T1000 (cell line): ENCODE measurements around the gene ILKAP.

ENCODE experiments used
- DNase-seq: peaks from one replicate; lab custom pipeline; 2025; ENCODE audit warnings: mixed read lengths; lab: John Stamatoyannopoulos, UW

Gene ILKAP

DNA sequence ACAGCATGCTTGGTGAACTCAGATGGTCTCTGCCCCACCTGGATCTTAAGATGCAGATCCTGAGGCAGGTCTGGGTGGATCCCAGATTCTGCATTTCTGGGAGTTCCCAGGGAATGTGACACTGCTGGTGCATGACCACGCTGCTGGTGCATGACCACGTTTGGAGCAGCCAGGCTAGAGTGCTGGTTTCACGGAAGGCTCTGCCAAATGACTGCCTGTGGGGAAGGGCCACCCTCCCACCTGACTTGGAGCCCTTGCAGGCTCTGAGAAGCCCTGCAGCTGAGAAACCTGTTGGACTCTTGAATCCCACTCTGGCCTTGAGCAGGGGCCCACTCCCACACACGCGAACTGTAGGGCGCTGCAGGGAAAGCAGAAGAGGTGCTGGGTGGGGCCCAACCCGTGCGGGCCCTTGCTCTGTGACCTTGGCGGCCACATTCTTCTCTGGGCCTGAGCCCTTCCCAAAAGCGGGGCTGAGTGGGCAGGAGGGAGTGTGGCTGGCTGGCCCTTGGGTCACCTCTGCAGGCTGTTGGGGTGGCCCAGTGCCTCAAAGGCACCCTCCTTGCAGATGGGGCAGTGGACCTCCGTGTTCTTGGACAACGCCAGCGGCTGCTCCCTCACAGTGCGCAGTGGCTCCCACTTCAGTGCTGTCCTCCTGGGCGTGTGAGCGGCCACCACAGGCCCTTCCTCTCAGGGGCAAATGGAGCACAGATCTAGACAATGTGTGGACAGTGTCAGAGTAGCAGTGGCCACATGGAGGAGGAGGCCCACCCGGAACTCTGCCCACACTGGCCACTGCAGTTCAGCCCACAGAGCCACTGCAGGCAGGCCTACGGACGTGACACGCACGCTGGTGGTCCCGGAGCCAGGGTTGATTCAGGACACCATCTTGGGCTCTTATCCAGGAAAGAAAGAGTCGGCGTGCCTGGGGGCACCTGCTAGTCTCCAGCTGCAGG lies 36.8 kb downstream of the ILKAP start:
- DNase-seq: no peak

GRCh38 chr2:238165288-238165921 lies 38.1 kb downstream of the ILKAP start:
- no peak for DNase-seq

- no peak for DNase-seq
Measured at GRCh38 chr2:238164906-238165287, 38.6 kb downstream of the ILKAP start.

DNA sequence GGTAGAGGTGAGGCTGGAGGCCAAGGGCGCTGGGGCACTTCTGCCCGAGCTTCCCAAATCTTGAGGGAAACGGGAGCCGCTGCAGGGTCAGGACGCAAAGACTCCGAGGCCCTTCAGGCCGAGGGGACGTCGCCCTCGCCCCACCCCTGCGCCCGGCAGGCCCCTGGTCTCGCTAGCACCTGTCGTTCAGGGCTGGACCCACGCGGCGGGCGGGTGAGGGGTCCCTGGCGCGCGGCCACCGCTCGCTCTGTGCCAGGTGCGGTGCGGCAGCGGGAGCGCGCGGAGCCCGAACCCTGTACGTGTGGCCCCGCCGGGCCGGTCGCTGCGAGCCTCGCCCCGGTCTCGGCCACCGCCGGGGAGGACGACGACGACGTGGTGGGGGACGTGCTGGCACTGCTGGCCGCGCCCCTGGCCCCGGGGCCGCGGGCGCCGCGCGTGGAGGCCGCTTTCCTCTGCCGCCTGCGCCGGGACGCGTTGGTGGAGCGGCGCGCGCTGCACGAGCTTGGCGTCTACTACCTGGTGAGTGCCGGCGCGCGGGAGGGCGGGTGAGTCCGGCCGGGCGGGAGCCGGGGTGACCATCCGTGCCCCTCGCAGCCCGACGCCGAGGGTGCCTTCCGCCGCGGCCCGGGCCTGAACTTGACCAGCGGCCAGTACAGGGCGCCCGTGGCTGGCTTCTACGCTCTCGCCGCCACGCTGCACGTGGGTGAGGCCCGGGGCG lies 39.9 kb downstream of the ILKAP start:
- DNase-seq: no peak

- no peak for DNase-seq
Measured at GRCh38 chr2:238162846-238163441, 40.6 kb downstream of the ILKAP start.

DNA sequence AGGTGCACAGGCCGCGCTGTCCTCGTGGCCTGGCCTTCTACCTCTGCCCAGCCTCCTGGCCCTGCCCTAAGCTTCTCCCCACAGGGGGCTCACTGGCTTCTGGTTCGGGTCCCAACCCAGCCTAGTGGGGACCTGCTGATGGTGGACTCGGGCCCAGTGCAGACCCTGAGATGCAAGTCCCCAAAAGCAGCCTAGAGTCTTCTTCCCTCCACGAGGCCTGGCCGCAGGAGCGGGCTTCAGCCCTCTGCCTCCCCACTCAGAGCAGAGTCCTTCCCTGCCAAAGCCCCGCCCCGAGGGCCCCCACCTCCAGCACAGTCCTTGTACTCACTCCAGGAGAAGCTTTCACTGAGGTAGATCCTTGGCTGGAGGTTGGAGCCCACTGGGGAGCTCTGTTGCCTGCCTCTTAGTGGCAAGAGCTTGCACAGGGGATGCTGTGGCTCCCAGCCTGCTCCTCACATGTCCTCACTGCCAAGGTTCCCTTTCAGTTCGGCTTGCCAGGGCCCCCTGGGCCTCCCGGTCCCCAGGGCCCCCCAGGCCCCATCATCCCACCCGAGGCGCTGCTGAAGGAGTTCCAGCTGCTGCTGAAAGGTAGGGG lies 41.1 kb downstream of the ILKAP start:
- no peak for DNase-seq

- no peak for DNase-seq
Measured at GRCh38 chr2:238161291-238162051, 42.0 kb downstream of the ILKAP start.

- DNase-seq: no peak
Measured at GRCh38 chr2:238160206-238161129, 43.0 kb downstream of the ILKAP start.

DNA sequence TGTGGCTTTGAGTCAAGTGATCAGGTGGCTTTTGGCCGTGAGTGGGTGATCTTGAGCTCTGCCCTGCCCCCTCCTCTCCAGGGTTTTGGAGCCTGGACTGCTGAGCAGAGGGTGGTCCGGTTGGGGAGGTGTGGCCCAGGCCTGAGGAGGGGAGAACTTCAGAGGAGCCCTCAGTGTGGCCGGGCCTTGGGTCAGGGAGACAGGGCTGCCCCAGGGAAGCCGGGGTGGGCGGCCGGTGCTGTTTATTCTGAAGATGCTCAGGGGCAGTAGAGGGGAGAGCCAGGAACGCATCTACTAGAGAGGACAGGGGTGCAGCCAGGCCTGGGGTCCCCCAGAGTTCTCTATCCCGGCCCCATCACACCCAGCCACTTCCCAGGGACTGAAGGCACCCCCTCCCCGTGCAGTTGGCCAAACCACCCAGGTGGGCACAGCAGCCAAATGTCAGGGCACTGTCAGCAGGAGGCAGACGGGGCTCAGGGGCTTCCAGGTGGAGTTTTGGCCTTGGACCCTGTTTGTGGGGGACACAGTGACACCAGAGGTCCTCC lies 43.8 kb downstream of the ILKAP start:
- no peak for DNase-seq

GRCh38 chr2:238159071-238159539 lies 44.4 kb downstream of the ILKAP start:
- no peak for DNase-seq

DNA sequence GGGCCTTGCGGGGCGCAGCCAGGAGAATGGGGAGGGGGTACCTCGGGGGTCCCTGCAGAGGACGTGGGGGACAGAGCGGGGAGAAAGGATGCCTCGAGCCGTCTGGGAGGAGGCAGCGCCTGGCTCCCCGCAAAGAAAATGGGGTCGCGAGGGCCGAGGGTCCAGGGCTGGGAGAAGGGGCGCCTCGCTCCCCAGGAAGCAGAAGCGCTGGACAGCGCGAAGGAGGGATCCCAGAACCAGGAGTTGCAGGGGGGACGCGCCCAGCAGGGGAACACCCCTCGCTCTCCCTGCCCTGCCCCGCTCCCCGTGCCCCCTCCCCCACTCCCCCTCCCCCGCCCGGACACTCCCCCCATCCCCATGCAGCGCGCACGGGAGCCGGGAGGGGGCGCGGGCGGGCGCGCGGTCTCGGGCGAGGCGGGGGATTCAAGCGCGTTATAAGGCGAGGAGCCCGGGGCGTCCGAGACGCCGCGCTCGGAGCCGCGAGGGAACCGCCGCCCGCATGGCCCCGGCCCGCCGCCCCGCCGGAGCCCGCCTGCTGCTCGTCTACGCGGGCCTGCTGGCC lies 44.9 kb downstream of the ILKAP start, which contains the start of gene ERFE:
Gene ERFE (plus strand): TSS at position 462 of the 562 bp plus-strand sequence. CDS start 38 bp downstream, at position 500.
- DNase-seq: peak; percentile 30

DNA sequence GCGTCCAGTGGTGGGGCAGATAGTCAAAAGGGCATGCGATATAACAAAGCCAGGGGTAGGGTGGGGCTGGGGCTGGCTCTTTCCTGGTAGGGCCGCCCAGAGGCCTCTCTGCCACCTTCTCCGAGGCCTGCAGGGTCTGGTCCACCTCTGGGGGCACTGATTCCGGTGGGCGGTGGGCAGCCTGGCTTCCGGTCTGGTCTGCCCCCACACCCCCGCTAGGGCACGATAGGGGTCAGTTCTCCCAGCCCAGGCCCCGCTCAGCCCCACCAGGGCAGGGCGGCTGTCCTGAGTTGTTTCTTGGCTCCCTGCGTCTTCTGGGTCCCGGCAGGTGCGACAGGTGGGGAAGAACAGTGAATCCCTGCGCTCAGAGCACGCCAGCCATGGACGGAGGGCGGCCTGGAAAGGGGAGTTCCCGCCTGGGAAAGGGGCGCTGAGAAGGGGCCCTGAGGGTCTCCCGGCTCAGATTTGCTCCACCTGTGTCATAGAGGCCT lies 45.4 kb downstream of the ILKAP start:
- no peak for DNase-seq

- no peak for DNase-seq
Measured at GRCh38 chr2:238157506-238158017, 45.9 kb downstream of the ILKAP start.

DNA sequence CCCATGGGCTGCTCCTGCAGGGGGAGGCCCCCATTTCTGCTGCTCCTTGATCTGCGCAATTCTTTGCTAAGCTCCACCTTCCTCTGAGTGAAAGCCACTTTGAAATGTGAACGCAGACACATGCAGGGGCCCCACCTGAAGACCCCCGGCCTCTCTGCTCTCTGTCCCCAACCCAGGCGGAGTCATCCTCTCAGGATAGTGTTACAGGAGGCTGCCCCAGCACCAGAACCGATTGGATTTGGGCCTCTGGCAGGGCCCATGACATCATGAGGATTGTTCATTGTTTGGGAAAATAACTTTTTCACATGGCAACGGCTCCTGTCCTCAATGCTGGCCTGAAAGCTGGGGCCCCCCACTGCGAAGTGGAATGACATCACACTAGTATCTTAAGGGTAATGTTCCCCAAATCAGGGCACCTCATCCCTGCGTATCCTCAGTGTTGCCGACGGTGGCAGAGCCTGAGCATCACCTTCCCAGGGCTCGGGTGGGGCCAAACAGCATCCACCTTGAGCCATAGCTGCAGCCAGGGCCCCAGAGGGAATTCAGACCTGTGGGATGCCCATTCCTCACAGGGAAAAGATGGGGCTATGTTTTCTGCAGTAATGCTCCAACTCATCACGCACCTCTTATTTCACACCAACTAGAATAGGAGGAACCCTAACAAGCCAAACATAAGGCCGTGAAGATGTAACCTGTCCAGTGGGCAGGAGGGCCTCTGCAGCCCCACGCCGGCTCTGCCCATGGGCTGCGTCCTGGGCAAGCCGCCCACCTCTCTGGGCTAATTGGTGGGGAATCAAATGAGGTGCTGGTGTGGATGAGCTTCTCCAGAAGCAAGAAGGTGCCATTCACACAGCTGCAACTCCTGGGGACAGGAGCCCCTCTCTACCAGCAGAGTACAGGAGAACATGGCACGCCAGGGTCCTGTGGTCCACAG lies 47.5 kb downstream of the ILKAP start:
- no peak for DNase-seq

GRCh38 chr2:238155051-238155760 lies 48.3 kb downstream of the ILKAP start:
- DNase-seq: no peak

GRCh38 chr2:238154570-238154969 lies 48.9 kb downstream of the ILKAP start:
- no peak for DNase-seq
